Measurements from ENCODE around the gene GLMP.
"Not testable (repeated sequence)": the region's sequence is repeated elsewhere in the genome, so short reads cannot be mapped to it uniquely, and the experiment has no call there.

Gene GLMP, protein sequence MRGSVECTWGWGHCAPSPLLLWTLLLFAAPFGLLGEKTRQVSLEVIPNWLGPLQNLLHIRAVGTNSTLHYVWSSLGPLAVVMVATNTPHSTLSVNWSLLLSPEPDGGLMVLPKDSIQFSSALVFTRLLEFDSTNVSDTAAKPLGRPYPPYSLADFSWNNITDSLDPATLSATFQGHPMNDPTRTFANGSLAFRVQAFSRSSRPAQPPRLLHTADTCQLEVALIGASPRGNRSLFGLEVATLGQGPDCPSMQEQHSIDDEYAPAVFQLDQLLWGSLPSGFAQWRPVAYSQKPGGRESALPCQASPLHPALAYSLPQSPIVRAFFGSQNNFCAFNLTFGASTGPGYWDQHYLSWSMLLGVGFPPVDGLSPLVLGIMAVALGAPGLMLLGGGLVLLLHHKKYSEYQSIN

DNA sequence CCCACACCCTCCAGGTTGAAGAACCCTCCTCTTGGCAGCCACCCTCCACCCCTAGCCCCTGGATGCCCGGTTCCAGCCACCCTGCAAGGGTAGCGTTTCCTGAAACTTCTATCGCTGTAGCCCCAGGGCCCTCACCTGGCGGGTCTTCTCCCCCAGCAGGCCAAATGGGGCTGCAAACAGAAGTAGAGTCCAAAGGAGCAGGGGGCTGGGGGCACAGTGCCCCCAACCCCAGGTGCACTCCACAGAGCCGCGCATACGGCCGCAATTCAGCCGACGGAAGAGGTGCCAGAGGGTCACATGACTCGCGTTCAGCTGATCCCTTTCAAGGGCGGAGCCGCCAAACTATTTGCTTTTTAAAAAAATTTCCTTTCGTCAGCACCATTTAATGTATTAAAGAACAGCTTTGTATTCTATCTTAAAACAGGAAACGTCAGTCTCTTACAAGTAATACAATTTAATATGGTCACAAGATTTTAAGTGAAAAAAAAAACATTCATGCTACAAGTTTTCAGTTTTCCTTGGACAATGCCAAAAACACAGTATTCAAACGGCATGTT lies at the start of gene GLMP:
GLMP (minus strand) TSS at position 289 of the 557 bp plus-strand sequence; CDS start at position 255, 34 bp downstream.
- peak; percentile 65 for DNase-seq

DNA sequence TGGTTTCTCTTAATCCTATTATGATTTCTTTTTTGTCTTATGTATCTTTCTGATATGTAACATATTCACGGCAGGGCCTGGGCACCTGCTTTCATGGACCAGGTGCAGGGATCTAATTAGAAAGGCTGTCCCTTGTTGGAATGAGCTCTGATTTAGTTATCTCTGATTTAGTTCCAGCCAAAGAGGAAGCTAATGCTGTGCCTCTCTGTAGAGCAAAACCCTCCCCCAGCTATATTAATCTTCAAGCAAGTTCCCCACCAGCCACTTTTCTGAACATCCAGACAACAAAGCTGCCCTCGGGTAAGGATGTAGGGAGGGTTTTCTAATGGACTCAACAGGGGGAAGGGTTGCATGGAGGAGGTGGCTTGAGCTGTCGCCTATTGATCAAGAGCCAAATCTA lies 48.9 kb upstream of the GLMP start:
- DNase-seq, result no peak

DNA sequence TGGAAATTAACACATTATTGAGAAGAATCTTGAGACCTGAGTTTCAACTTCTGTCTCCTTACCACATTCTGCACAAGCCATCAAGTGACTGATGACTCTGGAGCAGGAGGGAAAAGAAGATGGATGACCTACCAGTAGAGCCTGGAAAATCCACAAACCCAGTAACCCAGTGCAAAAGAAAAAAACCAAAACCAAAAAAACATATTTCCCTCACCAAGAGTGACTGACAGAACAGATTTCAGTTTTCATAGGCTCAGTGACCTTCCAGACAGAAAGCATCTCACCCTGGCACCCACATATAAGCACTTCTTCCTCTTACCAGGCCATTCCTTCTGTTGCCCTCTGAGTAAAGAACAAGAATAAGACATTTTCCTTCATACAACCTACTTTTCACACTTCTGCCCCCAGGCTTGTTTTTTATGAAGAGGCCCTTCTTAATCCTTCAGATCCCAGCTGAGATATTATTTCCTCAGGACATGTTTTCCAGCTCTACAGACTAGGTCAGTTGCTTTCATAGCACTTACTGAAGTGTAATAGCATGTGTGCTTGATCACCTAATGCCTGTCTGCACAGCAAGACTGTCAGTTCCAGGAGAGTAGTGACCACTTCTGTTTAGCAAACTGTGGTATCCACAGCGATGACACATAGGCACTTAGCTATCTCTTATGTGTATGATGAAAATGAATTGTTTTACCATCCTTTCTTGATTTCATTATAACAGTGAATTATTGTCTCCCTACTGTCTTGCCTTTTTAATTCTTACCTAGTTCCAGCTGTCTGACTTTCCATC lies 46.9 kb upstream of the GLMP start:
- no peak for DNase-seq

DNA sequence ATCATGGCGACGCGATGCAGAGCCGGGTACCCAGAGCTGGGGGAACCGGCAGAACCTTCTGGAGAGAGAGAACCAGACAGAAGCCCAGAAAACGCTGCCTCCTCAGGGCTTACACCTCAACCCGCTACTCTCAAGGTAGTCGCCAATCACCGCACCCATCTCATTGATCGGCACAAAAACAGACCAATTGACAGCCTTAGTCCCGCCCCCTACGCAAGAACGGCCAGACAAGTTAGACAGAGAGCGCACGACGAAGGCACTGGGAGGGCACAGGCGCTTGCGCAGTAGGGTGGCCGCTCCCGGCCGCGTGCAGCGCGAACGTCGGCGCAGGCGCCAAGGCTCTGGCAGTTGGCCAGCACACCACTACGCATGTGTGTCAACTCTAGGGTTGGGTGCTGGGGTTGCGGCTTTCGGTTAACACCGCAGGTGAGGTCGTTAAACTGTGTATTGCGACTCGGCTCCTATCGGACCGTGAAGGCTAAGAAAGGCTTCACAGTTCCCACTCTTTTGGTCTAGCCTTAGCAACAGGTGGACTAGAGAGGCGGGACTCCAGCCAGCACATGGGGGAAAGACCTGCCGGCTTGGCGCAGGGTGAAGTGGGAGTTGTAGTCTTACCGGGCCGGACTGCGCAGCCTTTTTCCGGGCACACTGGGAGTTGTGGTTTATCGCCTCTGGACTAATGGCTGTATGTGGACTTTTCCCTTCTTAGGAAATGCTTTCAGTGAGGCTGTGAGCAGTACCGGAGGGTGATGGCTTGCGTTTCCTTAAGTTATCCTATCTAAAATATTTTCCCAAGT lies 42.9 kb upstream of the GLMP start, which contains the start of the genes CCT3 and TSACC:
CCT3 (minus strand) TSS at position 113 of the 797 bp plus-strand sequence; CDS start at position 5, 108 bp downstream.
TSACC (plus strand) TSS at position 347 of the 797 bp plus-strand sequence. CDS start 1,232 bp downstream, outside the sequence.
- DNase-seq, result peak; percentile 100

DNA sequence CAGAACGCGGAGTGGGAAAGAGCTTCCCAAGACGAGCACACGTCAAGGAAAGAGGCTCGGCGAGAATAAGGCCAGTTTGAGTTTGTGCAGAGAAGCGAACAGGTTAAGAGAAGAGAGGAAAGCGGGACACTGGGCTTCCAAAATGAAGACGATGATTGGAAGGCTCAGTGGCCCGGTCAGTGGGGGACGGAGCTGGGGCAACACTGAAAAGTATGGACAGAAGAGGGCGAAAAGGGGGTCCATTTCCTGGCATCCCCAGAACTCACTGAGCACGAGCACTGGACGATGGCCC lies 42.4 kb upstream of the GLMP start:
- DNase-seq, result peak; percentile 62

DNA sequence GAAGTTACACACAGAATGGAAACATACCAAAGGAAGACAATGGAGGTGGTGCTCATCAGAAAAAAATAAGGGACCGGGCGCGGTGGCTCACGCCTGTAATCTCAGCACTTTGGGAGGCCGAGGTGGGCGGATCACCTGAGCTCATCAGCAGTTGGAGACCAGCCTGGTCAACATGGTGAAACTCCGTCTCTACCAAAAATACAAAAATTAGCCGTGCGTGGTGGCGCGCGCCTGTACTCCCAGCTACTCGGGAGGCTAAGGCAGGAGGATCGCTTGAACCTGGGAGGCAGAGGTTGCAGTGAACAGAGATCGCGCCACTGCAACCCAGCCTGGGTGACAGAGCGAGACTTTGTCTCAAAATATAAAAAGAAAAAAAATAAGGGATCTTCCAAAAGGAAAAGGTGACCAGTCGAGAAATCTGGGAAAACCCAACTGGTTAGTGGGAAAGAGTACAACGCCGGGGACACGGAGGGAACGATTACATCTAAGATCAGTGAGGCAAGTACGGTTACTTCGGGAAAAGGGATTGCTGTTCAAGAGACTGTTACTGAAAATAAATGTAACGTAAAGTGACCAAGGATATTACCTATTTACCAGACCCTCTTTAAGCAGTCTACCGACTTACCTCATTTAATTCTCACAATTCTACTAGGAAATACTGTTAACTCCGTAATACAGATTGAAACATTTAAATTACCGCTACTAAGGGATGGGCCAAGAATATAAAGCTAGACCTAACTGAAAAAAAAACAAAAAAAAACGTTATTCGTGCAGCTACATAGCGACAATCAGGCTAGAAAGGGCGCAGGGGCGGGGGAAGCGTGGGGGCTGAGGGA lies 41.8 kb upstream of the GLMP start:
- no peak for DNase-seq

DNA sequence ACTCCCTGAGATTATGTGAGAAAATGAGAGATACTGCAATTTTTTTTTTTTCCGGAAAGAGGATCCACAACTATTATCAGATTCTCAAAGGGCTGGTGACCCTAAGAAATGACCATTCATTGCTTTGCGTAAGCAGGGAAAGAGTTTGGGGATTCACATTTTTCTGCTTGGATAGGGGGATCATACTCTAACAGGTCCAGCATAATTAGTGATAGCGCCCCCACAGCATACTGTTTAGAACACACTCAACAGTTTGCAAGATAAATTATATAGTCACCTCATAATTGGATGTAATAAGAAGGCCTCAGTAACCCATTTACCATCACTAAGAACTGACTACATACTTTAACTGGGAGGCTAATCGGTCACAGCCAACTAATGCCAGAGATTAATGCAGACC lies 40.8 kb upstream of the GLMP start:
- no peak for DNase-seq

DNA sequence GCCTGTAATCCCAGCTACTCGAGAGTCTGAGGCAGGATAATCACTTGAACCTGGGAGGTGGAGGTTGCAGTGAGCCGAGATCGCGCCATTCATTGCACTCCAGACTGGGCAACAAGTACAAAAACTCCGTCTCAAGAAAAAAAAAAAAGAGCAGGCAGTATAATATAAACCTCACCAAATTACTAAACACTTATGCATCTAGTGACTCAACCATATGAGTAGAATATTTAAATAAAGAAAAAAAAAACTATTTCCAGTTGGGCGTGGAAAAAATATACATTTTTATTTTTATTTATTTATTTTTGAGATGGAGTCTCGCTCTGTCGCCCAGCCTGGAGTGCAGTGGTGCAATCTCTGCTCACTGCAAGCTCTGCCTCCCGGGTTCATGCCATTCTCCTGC lies 27.7 kb upstream of the GLMP start:
- DNase-seq, result not testable (repeated sequence)

DNA sequence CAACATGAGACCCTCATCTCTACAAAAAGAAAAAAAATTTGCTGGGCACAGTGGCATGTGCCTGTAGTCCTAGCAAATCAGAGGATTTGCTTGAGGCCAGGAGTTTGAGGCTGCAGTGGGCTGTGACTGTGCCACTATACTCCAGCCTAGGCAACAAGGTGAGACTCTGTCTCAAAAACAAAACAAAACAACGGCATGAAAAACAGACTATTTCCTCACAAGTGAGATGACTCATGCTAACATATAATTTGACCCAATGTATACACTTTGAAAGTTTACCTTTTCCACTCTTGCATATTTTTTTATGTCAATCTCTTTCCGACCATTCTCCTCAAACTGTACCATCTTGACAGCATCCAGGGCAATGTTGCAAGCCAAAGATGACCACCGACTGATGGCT lies 25.1 kb upstream of the GLMP start:
- DNase-seq, result no peak

DNA sequence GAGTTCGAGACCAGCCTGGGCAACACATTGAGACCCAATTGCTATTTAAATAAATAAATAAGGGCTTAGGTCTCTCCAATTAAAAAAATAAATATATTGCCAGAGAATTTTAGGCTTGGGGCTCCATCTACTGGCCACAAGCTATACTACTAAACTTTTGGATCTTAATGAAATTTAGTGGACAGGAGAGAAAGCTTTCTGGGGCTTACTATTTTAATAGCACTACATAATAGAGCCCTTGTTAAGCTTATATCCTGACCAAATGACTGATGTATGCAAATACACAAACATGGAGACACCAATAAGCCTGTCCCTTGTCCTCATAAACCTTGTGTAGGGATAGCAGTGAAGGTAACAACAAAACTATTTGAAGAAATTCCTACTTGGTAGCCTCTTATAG lies 24.2 kb upstream of the GLMP start:
- peak; percentile 27 for DNase-seq

DNA sequence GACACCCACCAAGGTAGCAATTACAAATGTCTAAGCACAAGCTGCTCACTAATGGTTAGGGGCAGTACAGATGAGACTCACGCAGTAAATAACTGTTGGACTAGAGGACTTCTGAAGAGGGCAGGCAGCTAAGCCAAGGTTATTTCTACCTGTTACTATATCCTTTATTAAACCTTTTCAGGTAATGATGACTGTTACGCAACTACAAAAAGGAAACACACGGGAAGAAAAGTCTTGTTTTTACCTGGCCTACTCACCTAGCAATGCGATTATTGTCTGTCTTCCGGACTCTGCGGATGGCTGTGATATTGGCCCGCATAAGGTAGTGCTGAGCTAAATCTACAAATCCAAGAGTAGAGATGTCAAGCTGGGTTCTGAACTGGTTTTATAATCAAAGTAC lies 21.4 kb upstream of the GLMP start:
- no peak for DNase-seq

DNA sequence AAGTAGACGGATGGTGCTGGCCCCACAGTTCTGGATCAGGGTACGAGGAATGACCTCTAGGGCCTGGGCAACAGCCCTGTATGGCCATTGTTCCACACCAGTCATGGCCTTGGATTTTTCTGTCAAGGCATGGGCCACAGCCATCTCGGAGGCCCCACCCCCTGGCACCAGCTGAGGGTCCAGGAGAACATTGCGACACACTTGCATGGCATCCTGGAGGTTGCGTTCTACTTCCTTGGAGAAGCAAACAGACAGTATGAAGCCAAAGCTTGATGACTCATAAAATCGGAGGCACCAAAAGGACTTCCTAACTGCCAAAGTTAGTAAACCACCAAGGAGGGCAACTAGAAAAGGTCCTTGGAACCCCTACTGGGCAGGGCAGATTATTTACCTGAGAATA lies 15.5 kb upstream of the GLMP start:
- no peak for DNase-seq

DNA sequence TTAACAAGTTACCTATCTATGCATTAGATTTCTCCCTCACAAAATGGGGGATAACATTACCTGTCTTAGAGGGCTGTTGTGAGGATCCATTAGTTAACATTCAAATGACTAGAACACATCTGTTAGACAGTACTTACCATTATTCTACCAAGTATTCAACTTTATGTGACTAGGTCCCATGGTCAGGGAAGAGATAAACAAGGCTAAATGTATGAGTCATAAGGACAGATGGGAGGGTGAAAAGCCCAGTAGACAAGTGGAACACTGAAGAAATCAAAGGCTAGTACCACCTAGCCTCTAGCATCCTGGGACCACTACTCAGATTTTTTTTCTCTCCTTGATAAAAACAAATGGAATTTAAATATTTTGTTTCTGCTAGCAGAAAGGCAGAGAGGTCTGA lies 12.6 kb upstream of the GLMP start:
- DNase-seq, result no peak

DNA sequence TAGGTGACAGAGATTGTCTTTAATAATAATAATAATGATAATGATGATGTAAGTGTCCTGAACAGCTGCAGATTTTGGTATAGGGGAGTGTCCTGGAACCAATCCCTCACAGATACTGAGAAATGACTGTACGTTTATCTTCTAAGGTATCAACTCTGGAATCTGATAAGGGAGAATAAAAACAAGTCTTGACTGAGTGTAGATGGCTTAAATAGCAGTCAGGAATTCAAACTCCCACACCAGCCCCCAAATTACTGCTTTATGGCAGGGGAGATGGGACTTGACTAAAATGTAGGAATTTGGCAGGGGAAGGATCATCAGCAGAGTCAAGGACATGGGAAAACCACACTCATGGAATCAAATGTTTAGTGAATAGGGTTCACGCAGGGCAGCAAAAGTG lies 9.7 kb upstream of the GLMP start:
- no peak for DNase-seq

DNA sequence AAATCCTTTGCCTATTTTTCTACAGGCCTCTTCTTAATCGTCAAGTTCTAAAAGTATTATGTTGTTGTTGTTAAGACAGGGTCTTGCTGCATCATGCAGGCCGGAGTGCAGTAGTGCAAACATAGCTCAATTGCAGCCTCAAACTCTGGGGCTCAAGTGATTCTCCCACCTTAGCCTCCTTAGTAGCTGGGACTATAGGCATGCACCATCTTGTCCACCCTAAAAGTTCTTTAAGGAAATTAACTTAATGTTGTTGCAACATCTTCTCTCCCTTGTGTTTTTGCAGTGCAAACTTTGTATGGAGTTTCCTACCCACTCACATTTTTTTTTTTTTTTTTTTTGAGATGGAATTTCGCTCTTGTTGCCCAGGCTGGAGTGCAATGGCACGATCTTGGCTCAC lies 7.8 kb upstream of the GLMP start:
- DNase-seq, result no peak

DNA sequence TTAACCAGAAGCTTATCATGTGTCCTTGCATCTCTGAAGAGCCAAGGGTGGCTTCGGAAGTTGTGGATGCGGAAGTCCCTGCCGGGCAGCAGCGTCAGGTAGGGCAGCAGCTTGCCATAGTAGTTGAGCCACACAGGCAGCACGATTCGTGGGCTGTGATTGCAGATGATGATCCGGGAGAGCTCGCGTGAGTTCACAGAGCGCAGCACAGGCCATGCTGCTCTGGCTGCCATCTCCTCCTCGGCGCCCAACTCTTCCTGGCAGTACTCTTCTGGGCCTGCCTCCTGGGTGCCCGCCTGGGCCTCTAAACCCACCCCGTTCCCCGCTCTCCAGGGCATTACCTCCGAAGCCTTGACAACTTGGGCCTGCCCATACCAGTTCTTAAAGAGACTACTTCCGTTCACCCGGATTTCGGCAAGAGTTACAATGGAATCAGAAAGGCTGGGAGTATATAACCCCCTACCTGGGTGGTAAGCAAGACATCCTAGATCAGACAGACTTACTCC lies 3.4 kb upstream of the GLMP start, which contains the start of gene VHLL:
VHLL (minus strand) TSS at position 456 of the 506 bp plus-strand sequence; CDS start at position 338, 118 bp downstream.
- no peak for DNase-seq

DNA sequence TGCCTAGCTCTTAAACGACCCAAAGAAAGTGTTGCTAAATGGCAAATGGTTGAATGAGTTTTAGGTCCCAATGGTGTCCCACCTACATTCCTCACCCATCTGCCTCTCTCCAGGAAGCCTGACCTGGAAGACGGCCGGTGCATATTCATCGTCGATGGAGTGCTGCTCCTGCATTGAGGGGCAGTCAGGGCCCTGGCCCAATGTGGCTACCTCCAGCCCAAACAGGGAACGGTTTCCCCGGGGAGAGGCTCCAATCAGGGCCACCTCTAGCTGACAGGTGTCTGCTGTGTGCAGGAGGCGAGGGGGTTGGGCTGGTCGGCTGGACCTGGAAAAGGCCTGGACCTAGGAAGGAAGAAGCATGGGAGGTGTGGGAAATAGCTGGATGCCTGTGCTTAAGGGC lies 1.6 kb downstream of the GLMP start:
- no peak for DNase-seq

DNA sequence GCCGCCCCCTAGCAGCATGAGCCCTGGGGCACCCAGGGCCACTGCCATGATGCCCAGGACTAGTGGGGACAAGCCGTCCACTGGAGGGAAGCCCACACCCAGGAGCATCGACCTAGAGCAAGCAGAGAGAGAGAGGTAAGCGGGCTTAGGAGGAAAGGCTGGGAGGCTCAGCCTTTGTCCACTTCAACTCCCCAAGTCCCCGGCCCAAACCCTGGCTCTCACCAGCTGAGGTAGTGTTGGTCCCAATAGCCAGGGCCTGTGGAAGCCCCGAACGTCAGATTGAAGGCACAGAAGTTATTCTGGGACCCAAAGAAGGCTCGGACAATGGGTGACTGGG lies 2.4 kb downstream of the GLMP start:
- DNase-seq, result no peak

DNA sequence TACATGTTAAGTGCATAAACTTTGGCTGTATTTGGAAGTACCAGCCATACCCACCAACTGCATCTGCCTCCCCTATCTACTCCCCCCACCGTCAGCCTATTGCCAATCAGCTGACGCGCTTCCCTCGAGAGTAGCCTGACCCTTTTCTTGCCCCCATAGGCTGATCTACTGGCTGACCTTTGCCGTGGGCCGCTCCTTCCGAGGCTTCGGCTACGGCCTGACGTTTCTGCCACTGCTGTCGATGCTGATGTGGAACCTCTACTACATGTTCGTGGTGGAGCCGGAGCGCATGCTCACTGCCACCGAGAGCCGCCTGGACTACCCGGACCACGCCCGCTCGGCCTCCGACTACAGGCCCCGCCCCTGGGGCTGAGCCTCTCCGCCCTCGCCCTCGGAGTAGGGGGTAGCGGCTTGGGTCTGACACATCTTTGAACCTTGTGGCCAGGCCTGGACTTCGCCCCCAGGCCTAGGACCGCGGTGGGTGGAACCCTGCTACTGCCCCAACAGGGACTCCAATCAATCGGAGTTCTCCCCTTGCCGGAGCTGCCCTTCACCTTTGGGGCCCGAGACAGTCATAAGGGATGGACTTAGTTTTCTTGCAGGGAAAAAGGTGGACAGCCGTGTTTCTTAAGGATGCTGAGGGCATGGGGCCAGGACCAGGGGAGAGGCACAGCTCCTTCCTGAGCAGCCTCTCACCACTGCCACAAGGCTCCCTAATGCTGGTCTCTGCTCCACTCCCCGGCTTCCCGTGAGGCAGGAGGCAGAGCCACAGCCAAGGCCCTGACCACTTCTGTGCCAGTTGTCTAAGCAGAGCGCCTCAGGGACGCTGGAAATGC lies 4.0 kb downstream of the GLMP start:
- DNase-seq, result peak; percentile 77

DNA sequence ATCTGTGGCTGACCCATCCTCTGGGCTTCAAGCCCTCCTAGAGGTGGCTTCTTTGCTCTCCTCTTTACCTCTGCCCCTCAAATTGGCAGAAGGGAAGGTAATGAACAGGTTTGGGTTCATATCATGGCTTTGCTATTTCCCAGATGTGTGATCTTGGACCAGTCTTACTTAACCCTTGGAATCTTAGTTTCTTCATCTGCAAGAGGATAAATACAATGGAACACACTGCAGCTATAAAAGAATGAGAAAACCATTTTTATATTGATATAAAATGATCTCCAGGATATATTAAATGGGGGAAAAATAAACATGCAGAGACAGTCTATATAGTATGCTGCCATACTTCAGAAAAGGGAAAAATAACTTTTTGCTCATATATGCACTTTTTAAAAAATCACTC lies 5.6 kb downstream of the GLMP start:
- no peak for DNase-seq

DNA sequence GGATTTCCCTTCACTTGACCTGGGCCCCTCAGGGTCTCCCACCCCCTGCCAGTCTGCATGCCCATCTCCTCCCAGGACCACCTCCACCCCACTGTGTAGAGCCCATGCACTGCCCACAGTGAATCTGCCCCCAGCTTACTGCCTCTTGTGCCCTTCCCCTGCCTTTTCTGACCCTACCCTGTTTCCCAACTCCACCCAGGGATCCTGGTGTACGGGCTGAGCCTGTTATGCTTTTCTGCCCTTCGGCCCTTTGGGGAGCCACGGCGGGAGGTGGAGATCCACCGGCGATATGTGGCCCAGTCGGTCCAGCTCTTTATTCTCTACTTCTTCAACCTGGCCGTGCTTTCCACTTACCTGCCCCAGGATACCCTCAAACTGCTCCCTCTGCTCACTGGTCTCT lies 9.4 kb downstream of the GLMP start:
- no peak for DNase-seq
